ENCODE data around the gene GNG4.

Gene GNG4

GRCh38 chr1:235525314-235525713 is 124.3 kb downstream of the GNG4 start:
- DNase-seq: no peak

- DNase-seq: no peak
Measured at GRCh38 chr1:235516862-235517446, 132.6 kb downstream of the GNG4 start.

GRCh38 chr1:235515844-235516512 is 133.6 kb downstream of the GNG4 start:
- DNase-seq: no peak

GRCh38 chr1:235513495-235514366 is 135.9 kb downstream of the GNG4 start:
- no peak for DNase-seq

GRCh38 chr1:235511470-235512240 is 137.9 kb downstream of the GNG4 start:
- DNase-seq: no peak

- DNase-seq: no peak
Measured at GRCh38 chr1:235510823-235511222, 138.8 kb downstream of the GNG4 start.

- DNase-seq: no peak
Measured at GRCh38 chr1:235507623-235508022, 142.0 kb downstream of the GNG4 start.

- peak; percentile 99 for DNase-seq
Measured at GRCh38 chr1:235504494-235505222, 144.9 kb downstream of the GNG4 start.

GRCh38 chr1:235504122-235504493 is 145.5 kb downstream of the GNG4 start, which contains the start of gene B3GALNT2:
Gene B3GALNT2 (minus strand): TSS chr1:235504452. CDS start chr1:235504252, 200 bp downstream.
- no peak for DNase-seq

- DNase-seq: peak; percentile 27
Measured at GRCh38 chr1:235503403-235504121, 146.0 kb downstream of the GNG4 start.

GRCh38 chr1:235502601-235503402 is 146.8 kb downstream of the GNG4 start:
- no peak for DNase-seq

GRCh38 chr1:235500971-235501540 is 148.5 kb downstream of the GNG4 start:
- no peak for DNase-seq
